Measurements from ENCODE around the gene CHTF18.

Gene CHTF18

DNA sequence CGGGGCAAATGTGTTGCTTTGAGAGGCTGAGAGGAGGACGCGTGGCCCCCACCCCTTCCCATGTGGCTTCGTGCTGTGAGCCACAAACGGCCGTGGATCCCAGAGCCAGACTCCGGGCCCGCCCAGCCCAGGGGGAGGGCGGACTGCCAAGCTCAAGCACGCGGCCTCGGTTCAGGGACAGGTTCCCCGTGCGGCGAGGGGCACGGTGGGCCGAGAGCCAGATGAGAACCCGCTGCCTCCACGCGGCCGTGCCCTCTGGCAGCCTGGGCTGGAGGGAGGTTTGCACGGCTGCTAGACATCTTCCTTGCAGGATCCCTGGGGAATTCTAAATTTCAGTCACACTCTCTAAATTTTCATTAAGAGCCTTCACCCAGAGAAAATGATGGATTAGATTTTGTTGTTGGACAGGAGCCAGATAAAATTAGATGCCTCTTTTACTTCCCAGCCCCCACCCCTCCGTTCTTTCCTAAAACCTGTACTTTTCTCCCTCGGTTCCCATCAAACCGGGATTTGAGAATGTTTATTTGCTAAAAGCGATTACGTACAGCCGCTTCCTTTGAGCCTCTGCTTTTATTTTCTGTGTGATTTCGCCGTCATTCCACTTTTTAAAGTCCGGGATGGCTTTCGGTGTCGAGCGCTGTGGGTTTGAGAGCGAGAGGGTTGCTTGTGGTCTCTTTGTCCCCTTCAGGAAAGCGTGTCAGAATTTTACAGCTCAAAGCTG lies 37.1 kb downstream of the CHTF18 start:
- Histone ChIP-seq H3K36me3 (ENCODE audit: insufficient read depth, low read length) (no peaks in the 10 kb centered on the region), H4K20me1 (ENCODE audit: insufficient read depth, low read length, poor library complexity, severe bottlenecking) (no peaks in the 10 kb centered on the region), H3K9me2 (replicated peaks; ENCODE audit: low read depth, low read length) (no peaks in the 10 kb centered on the region), H3K4me2 (ENCODE audit: low read depth, low read length, poor library complexity, severe bottlenecking) (no peak overlapping the region), H2AFZ (ENCODE audit: low read length) (no peak overlapping the region), H3K79me2 (ENCODE audit: insufficient read depth, low read length) (no peaks in the 10 kb centered on the region), H3K4me1 (ENCODE audit: insufficient read depth, low read length, poor library complexity, severe bottlenecking) (no peaks in the 10 kb centered on the region), H3K27me3 (ENCODE audit: insufficient read depth, low read length, poor library complexity, severe bottlenecking) (no peaks in the 10 kb centered on the region), H3K4me3 (ENCODE audit: low read length, poor library complexity, severe bottlenecking) (no peak overlapping the region), H3K9me3 (ENCODE audit: insufficient read depth, low read depth, low read length) (no peaks in the 10 kb centered on the region), H3K9ac (ENCODE audit: low read depth, low read length, poor library complexity, severe bottlenecking) (no peak overlapping the region), H3F3A (ENCODE audit: low read depth) (no peaks in the 10 kb centered on the region)
- no peak for TF ChIP-seq EZH2phosphoT487 (IDR thresholded peaks at IDR 0.05; ENCODE audit: borderline replicate concordance)
- TF ChIP-seq CTCF (conservative IDR thresholded peaks at IDR 0.05; ENCODE audit: low read length): no peak

DNA sequence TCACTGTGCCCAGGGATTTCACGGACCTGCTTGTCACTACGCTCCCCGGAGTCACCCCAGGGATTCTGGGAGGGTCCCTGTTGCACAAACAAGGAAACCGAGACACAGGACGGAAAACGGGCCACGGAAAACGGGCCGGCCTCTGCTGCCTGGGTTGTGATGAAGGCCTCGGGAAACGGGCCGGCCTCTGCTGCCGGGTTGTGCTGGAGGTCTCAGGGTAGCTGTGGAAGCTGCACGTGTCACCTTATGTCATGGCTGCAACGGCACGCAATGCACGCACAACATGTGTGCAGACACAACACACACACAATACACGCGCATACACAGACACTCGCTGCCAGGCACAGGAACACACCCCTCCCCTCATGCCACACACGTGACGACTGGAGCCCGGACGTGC lies 39.1 kb downstream of the CHTF18 start:
- no peak overlapping the region for H3K9ac ChIP-seq (ENCODE audit: low read depth, low read length, poor library complexity, severe bottlenecking)
- no peaks in the 10 kb centered on the region; the same call in 1 of the 2 replicates for H3K9me3 ChIP-seq (ENCODE audit: insufficient read depth, low read depth, low read length)
- H3K36me3 ChIP-seq (ENCODE audit: insufficient read depth, low read length): no peaks in the 10 kb centered on the region
- no peaks in the 10 kb centered on the region for H3F3A ChIP-seq (ENCODE audit: low read depth)
- no peaks in the 10 kb centered on the region for H3K27me3 ChIP-seq (ENCODE audit: insufficient read depth, low read length, poor library complexity, severe bottlenecking)
- no peaks in the 10 kb centered on the region for H3K9me2 ChIP-seq (replicated peaks; ENCODE audit: low read depth, low read length)
- no peaks in the 10 kb centered on the region for H3K4me1 ChIP-seq (ENCODE audit: insufficient read depth, low read length, poor library complexity, severe bottlenecking)
- no peaks in the 10 kb centered on the region for H4K20me1 ChIP-seq (ENCODE audit: insufficient read depth, low read length, poor library complexity, severe bottlenecking)
- no peak overlapping the region for H2AFZ ChIP-seq (ENCODE audit: low read length)
- TF ChIP-seq CTCF (conservative IDR thresholded peaks at IDR 0.05; ENCODE audit: low read length) (no peak), EZH2phosphoT487 (IDR thresholded peaks at IDR 0.05; ENCODE audit: borderline replicate concordance) (no peak)
- no peak overlapping the region for H3K4me3 ChIP-seq (ENCODE audit: low read length, poor library complexity, severe bottlenecking)
- no peak overlapping the region for H3K4me2 ChIP-seq (ENCODE audit: low read depth, low read length, poor library complexity, severe bottlenecking)
- no peaks in the 10 kb centered on the region for H3K79me2 ChIP-seq (ENCODE audit: insufficient read depth, low read length)

GRCh38 chr16:828891-829290 lies 40.5 kb downstream of the CHTF18 start:
- Histone ChIP-seq H3K27me3 (ENCODE audit: insufficient read depth, low read length, poor library complexity, severe bottlenecking) (no peaks in the 10 kb centered on the region), H3K4me2 (ENCODE audit: low read depth, low read length, poor library complexity, severe bottlenecking) (no peak overlapping the region), H4K20me1 (ENCODE audit: insufficient read depth, low read length, poor library complexity, severe bottlenecking) (no peaks in the 10 kb centered on the region), H3K36me3 (ENCODE audit: insufficient read depth, low read length) (no peaks in the 10 kb centered on the region), H3K4me3 (ENCODE audit: low read length, poor library complexity, severe bottlenecking) (no peak overlapping the region), H2AFZ (ENCODE audit: low read length) (no peak overlapping the region), H3F3A (ENCODE audit: low read depth) (no peaks in the 10 kb centered on the region), H3K79me2 (ENCODE audit: insufficient read depth, low read length) (no peaks in the 10 kb centered on the region), H3K9me2 (replicated peaks; ENCODE audit: low read depth, low read length) (no peaks in the 10 kb centered on the region), H3K4me1 (ENCODE audit: insufficient read depth, low read length, poor library complexity, severe bottlenecking) (no peaks in the 10 kb centered on the region), H3K9me3 (ENCODE audit: insufficient read depth, low read depth, low read length) (no peaks in the 10 kb centered on the region; the same call in 1 of the 2 replicates), H3K9ac (ENCODE audit: low read depth, low read length, poor library complexity, severe bottlenecking) (no peak overlapping the region)
- no peak for TF ChIP-seq EZH2phosphoT487 (IDR thresholded peaks at IDR 0.05; ENCODE audit: borderline replicate concordance)
- no peak for TF ChIP-seq CTCF (conservative IDR thresholded peaks at IDR 0.05; ENCODE audit: low read length)

All from Loucy (cell line).